HG02610 (cell line): ENCODE data around the gene MBP.

Experiments used
- ATAC-seq: cut with Tn5 transposase; IDR thresholded peaks from one replicate; pipeline ENCODE4 v1.9.1; 2021; ENCODE audit warnings: mild to moderate bottlenecking, moderate library complexity; ENCODE audit not compliant: unreplicated experiment

The MBP gene

DNA sequence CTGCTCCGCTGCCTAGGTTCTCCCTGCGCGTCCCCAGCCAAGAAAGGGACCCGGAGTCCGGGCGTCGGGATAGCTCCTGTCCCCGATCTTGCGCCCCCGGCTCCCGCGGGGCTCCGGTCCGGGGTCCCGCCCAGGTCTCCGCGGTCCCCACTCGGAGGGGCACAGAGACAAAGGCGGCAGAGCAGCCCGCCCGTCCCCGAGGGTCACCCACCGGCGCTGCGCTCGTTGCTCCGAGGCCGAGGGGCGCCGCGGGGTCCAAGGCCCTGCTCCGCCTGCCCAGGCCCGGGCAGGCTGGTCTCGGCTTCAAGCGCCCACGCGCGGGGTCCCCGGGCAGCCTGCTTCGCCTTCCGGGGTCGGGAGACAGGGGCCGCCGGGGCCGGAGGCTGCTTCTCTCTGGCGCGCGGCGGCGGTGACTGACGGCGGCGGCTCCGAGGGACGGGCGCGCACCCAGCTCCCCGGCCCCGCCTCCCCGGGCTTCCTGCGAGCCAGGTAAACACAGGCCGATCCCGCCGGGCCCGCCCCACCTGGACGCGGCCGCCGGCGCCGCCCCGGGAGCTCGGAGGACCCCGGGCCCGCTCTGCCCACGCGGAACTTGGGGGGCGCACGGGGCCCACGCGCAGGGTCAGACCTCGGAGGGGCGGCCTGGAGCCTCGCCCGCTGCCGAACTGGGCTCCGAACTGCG, at the start of gene MBP:
Gene MBP (minus strand): TSS at position 415 of the 682 bp plus-strand sequence. CDS start 27,522 bp downstream, outside the sequence.
- peak; percentile 51 for ATAC-seq

DNA sequence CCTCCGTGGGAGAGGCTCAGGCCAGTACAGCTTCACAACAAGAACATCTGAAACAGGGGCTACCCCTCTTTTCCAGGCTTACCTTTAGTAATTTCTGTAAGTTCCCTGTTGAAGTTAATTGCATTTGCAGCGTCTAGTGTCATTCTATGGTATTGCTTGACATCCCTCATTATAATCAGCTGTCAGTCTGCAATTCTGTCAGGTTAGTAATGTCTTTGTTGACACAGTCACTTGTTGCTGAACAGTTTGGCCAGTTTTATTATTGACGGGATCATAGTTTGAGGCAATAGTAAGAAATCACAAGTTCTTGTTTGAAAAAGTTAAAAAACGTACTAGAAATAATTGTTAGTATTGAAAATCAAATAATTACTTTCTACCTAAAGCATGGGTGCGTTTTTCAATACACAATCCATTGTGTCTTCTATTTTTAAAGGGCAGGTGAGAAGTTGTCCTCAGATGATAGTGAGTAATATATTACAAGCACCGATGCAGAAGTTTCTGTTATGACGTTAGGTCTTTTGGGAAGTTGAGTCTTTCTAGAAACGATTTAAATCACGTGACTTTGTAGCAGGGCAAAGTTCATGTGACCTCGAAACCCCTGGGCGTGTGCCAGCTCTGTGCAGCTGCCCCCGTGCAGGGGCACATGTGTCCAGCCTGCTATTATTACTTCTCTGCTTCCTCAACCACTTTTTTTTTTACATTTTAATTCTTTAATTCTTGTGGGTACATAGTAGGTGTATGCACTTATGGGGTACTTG, 49.5 kb upstream of the MBP start:
- no peak for ATAC-seq

DNA sequence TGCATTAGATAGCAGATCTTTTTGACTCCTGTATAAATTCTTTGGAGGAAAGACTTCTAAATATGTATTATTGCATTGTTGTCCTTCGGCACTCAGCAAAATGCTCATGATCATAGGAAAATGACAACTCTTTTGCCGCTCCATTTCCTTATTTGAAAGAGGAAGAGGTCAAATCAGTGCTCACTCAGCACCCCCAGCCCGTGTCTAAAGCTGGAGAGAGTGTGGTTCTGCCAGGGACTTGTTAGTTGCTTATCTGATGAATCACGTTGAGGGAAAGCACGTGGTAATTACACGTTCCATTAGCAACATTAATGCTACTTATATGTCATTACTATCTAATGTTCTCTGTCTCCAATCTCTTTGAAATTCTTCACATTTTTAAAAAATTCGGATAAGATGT, 46.0 kb upstream of the MBP start:
- ATAC-seq: no peak

DNA sequence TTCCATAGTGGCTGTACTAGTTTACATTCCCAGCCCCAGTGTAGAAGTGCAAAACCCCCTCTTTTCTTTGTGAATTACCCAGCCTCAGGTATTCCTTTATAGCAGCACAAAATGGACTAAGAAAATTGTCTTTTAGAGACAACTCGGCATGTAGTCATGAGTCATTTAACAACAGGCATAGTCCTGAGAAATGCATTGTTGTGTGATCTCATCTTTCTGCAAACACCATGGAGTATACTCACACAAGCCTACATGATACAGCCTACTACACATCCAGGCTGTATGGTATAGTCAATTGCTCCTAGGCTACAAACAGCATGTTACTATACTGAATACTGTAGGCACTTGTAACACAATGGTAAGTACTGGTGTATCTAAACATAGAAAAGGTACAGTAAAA, 44.4 kb upstream of the MBP start:
- no peak for ATAC-seq

DNA sequence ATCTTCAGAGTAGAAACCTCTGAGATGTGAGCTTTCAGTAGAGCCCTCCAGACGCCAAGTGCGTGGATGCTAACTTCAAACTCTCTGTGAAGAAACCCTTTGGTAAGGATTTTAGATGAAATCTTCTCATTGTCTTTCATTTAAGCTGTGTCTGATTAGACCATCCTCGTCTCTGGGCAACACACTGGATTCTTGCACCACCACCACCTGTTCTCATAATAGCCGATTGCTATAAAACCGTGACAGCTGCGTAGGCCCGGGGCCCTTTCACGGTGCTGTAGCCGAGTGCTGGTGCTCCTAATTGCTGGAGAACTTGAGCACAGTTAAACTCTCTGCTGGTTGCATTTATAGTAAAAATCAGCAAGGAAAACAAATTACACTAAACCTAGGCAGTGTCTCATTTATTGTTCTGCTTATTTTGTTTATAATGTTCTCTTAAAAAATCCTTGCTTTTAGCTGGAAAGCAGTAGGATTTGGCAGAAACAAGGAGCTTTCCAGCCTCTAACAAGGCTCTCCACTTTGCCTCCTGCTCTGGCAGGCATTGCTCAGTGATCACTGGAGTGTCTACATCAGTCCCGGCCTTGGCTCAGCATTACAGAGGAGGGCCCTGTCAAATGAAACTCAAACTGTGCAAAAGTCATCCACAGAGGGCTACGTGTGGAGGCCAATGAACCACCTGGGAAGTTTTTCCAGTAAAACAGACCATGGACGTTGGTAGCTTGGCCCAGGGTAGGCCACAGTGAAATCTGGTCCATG, 40.9 kb upstream of the MBP start:
- ATAC-seq: no peak

DNA sequence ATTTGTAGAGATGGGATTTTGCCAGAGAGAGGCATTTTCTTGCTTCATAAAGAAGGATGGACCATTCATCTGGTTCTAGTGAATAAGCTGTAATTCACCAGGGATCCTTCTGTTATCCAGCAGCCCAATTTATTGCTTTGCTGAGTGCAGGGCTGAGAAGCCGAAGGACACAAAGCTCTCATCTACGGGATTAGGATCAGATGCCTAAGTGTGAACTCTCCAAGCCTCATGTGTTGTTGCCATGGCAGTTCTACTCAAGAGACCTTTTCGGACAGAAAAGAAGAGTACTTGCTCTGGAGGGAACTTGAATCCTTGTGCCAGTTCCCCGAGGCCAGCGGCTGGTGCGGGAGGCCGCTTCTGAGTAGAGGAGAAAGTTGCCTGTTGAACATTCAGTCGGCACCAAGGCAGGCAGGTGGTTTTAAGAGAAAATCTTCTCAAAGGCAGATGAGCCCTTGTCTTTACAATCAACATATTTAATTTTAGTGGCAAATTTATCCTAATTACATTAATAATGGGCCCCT, 38.4 kb upstream of the MBP start:
- ATAC-seq: no peak

DNA sequence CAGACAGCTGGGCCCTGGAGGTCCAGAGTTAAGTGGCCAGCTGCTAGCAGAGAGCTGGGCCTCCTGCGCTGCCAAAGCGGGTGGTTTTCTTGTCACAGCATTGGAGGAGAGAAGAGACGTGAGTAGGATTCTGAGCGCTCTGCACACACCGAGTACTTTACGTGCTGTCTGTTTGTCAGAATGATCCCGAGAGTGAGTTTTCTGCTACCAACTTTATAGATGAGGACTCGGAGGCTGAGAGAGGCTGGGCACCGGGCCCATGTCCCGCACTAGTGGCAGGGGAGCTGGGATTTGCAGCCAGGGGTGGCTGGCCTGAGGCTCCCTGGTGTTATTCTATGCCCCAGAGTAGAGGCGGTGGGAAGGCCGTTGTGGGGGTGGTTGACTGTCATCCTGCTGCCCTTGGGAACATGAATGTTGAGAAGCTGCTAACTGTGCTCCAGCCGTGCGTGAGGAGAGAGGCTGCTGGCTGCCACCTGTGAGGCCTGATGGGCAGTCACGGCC, 36.3 kb upstream of the MBP start:
- no peak for ATAC-seq

DNA sequence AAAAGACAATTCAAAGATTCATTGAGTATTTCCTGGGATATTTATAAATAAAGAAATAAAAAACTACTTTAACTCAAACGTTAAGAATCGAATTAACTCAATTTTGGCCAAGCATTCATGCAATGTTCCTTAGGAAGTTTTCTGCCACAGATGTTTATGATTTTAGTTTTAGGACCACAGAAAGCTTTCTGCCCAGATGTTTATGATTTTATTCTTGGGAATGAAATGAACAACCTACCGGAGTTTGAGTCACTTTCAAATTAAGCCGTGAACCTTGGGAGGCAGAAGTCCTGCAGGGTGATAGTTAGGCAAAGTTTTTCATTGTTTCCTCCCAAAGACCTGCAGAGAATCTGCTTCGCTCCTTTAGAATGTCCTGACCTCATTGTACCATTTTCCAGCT, 34.7 kb upstream of the MBP start:
- ATAC-seq: no peak

DNA sequence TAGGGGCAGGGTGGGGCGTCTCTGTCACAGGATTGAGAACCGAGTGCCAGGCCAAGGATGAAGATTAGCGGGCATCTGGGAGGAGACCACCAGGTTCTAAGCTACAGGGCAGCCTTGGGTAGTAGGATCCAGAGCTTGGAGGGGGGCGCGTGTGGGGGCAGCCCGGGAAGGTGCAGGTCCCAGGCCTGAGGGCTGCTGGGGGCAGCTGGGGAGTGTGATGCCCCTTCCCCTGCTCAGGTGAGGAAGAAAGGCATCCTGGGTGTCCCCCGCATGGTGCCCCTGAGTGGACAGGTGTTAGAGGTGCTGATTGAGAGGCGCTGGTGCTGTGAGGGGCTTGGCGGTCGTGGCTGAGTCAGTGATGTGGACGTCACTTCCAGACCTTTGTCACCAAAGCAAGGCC, 33.9 kb upstream of the MBP start:
- no peak for ATAC-seq

DNA sequence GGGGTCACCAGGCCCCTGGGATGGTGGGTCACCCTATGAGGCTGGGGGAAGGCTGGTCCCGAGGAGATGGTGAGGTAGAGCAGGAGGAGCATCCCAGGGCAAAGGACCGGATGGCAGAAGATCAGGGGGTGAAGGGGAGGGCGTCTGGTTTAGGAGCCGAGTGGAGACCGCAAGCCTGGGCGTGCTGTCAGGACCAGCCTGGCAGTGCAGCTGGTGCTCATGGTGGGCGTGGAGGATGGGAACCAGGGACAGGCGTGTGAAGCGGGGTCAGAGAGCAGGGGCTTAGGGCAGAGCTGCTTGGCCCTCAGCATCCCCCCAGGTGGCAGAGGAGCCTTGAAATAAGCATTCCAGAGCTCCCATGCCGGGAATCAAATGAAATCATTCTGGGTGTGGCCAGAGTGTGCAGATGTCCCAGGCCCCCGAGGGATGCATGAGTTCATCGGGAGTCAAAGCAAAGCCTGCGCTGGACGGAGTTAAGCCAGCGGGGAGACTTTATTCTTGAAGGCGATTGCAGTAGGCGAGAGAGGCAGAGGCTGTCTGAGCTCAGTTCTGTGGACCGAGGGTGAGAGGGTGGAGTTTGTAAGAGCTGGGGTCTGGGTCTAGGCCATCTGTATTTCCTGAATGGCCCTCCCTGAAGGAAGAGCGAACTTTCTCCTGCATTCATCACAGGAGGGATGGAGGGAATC, 33.1 kb upstream of the MBP start:
- ATAC-seq: no peak

DNA sequence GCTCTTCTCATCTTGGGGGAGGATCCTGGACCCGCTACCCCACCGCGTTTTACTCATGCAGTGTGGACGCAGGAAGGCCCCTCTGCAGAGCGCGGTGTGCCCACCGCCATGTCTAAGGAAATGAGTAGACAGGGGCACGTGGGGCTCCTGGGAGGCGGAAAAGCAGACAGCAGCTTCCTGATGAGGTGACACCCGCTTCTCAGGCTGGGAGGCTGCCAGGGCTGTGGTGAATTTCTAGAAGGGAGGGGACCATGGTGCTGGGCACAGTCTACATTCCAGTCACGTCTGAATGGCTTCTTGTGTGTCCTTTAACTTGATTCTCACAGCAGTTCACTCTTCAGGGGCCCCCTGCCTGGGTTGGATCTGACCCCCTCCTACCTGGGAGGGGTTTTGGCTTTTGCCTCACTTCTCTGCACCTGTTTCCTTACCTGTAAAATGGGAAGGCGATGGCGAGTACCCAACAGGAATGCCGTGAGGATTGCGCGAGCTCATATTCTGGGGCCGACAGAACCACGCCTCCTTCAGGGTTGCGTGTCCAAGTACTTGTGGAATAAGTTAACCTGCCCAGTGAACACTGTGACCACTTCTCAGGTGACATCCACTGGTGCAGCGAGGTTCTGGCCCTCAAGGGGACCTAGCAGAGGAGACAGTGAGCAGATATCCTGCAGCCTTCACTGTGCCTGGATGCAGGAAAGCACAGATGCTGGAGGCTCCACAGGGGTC, 32.3 kb upstream of the MBP start:
- no peak for ATAC-seq

DNA sequence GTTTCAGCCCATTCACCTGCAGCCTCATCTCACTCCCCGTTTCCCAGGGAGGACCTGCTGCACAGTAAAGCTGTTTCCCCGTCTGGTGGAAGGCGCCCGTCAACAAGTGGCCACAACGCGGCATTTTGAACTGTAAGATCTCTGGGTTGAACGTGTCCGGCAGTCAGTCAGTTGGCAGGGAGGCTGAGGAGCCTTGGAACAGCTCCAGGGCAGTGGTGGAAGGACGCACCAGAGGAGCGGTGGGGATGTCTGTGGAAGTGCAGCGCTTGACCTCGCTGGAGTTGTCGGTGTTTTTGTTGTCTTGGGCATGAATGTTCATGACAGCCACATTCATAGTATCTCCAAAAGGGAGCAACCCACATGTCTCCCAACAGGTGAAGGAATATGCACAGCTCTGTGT, 31.4 kb upstream of the MBP start:
- ATAC-seq: no peak

DNA sequence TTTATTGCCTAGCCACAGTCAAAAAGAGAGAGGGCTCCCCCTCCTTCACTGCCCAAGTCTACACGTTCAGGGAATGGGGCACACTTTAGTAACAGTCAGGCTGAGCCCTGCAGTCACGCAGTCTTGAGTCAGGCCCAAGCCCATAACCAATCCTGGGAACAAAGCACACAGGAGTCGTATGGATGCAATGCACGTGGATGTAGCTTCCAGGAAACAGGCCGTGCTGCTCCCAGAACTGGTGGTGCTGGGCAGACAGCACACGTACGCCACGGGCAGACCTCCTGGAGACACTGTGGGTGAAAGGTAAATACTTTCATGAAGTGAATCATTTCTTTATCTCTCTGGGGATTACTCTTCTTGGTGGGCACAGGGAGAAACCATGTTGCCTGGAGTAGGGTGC, 30.0 kb upstream of the MBP start:
- ATAC-seq: no peak

DNA sequence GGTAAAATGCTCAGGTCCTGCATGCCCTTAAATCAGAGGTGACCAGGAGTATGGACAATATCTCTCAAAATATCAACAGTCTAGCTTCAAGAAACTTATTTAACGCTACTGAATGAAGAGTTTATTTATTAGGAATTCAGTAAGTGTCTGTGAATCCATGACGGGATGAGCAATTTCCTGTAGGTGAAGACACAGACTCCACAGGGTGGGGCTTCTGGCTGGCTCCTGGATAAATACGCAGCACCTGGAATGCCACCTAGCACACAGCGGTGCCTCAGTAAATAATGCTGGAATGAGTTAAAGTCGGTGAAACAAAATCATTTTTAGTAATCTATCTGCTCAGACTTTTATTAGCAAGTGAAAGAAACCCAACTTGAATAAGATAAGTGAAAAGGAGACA, 29.4 kb upstream of the MBP start:
- no peak for ATAC-seq

DNA sequence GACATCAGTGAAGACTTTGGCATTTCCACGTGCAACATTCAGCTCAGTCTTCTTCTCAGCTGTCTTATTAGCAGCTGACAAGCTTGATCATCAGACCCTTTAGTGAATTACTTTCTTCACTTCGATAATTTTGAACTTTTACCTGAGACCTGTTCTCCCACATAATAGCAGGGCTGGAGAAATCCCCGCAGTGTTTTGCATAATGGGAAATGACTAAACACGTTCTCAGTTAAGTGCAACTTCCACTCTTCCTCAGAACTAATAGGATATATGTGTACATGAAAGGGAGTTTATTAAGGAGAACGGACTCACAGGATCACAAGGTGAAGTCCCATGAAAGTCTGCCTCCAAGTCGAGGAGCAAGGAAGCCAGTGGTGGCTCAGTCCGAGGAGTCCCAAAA, 28.8 kb upstream of the MBP start:
- no peak for ATAC-seq

DNA sequence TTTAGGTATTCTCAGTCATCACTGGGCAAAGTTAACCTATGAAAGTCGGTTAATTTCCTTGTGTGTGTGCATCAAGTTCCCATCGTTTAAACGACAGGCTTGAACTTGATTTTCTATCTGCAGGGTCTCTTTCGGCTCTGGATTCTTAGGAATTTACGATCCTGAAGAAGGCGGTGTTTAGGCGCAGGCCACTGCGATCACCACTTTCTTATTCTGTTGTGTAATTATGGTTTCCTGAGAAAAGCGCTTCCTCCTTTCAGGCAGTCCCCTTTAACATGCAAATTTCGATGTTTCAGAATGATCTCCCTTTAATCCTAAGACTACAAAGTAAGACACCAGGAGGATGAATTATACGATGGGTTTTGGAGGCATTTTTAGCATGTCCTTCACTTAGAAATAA, 27.9 kb upstream of the MBP start:
- ATAC-seq: no peak

DNA sequence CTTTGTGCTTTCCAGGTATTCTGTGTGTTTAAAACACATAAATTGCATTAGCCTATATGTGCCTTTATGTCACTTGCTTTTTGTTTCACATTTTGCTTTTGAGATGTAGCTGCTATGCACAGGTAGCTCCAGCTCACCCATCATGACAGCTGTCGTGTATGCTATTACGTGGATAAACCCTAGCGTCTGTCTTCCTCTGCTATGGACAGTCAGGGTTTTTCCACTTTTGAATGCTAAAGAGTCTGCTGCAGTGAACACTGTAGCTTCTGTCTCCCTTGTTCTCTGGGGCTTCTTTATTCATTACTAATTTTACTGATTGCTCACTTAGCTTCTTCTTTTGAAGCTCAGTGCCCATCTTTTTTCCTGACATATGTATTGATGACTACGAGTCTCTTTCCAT, 24.7 kb upstream of the MBP start:
- peak; percentile 87 for ATAC-seq

DNA sequence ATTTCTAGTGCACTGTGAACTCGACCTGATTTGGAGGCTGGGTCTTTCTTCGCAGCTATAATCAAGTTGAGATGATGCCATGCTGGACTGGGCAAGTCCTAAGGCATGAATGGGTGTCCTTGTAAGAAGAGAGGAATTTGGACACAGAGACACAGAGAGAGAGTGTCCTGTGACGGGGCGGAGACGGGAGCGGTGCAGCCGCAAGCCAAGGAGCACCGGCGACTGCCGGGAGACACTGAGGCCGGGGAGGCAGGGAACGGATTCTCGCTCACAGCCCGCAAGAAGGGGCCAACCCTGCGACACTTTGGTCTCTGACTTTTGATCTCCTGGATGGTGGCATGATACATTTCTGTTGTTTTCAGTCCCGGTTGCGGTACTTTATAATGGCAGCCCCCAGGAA, 22.4 kb upstream of the MBP start:
- ATAC-seq: no peak

DNA sequence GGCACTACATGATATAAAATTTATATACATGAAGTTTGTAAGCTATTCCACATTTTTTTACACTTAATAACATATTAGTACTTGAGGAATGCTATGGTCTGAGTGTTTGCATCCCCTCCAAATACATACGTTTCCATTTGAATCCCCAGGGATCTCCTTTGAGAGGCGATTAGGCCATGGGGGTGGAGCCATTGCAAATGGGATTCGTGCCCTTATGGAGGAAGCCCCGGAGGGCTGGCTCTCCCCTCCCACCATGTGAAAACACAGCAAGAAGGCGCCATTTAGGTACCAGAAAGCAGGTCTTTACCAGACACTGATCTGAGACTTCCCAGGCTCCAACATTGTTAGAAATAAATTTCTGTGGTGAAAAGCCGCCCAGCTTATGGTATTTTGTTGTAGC, 20.8 kb upstream of the MBP start:
- no peak for ATAC-seq

DNA sequence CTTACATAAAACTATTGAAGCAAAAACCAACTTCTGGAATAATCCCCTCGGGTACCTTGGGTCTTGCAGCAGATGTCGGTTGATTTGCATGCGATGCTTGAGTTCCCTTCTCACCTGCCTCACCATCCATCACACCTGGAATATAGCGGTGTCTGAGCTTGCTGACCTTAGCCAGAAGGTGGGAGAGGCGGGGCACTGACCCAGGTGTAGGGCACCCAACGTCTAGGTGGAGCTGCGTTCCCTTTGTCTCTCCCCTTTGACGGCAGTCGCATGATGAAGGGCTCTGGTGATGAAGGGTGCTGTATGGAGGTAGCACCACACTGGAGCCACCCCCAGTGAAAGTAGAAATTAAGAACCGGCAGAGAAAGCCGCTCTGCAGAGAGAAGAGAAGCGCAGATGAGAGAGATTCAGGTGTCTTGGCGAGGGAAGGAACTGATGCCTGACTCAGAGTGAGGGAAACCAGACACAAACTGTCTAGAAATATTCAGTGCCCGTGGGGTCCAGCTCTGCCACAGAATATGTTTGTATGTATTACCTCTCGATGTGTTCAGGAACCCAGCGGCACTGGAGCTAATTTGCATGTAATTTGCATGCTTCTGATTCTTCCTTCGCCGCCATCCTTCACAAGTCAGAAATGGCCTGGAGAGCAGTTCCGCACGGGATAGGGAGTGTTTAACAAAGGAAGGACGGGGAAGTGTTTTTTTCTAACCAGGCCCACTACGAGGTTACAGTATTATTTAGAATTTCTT, 19.4 kb upstream of the MBP start:
- ATAC-seq: no peak
